AG04450 (cell line): Measurements from ENCODE around the gene ATP6V0D1. TPM values are rescaled to one million over a fixed set of nuclear protein-coding genes. Genes with fewer than 3 reads are reported as not detected.
A peak's percentile ranks its signal among the peaks of the same experiment; 100 is the strongest.

ENCODE experiments used
- CTCF ChIA-PET: fragments of 300-600, 350-600 bp; formaldehyde crosslinking; extraction: SDS; loops from one replicate; lab custom pipeline; 2022; ENCODE audit warnings: antibody characterized with exemption, inconsistent platforms; lab: Charles Lee
- POLR2A ChIA-PET: fragments of 350-600 bp; formaldehyde crosslinking; extraction: SDS; loops from one replicate; lab custom pipeline; 2021; ENCODE audit warnings: antibody characterized with exemption, inconsistent platforms; lab: Yijun Ruan, JAX
- DNase-seq: peaks from one replicate; pipeline ENCODE4 v3.0.0-alpha.2; 2011; ENCODE audit warnings: low read depth, low spot score
- H3K27ac ChIP-seq: one replicate; pipeline ENCODE4 v1.5.1; 2012; ENCODE audit warnings: low read depth, low read length, control low read depth
- H3K27me3 ChIP-seq: one replicate; pipeline ENCODE4 v1.6.0; 2012; ENCODE audit warnings: low read length; ENCODE audit not compliant: control insufficient read depth, insufficient read depth
- H3K4me3 ChIP-seq: 2 replicates; pipeline ENCODE4 v1.5.1; 2011; ENCODE audit warnings: mild to moderate bottlenecking, low read depth, low read length, control low read depth
- H3K9me3 ChIP-seq: 2 replicates; pipeline ENCODE4 v1.5.1; 2012; ENCODE audit warnings: low read length; ENCODE audit not compliant: control insufficient read depth, insufficient read depth
- CTCF ChIP-seq: IDR thresholded peaks from 2 replicates; pipeline ENCODE4 v1.5.1; 2011; ENCODE audit warnings: low read depth, low read length, control low read depth, inconsistent platforms
- polyA plus RNA-seq: library from polyadenylated mRNA; depleted of rRNA; stranded (reverse); fragments of >200 nt; gene quantifications from 2 replicates; pipeline ENCODE4 v1.2.3, GENCODE V29; 2011

The ATP6V0D1 gene
- polyA plus RNA-seq, 1 experiment, result 101 TPM

GRCh38 chr16:67451061-67451703, 29.8 kb downstream of the ATP6V0D1 start:
- Histone ChIP-seq H3K9me3 (no peaks in the 10 kb centered on the region), H3K27ac (no peak overlapping the region), H3K27me3 (no peaks in the 10 kb centered on the region), H3K4me3 (no peak overlapping the region)
- DNase-seq, result no peak
- CTCF ChIA-PET, result interaction anchor here (1.5 to 4.3 kb wide), 3 partner anchors 23 to 30 kb away, joined by 3 to 36 read pairs (median 4); partner anchors contain the start of gene ATP6V0D1
- no peak for TF ChIP-seq CTCF
- POLR2A ChIA-PET, result no interaction called here

GRCh38 chr16:67449739-67450138, 31.2 kb downstream of the ATP6V0D1 start:
- Histone ChIP-seq H3K4me3 (no peak overlapping the region), H3K27me3 (no peaks in the 10 kb centered on the region), H3K27ac (no peak overlapping the region), H3K9me3 (no peaks in the 10 kb centered on the region)
- CTCF ChIA-PET, result interaction anchor here (0.8 to 4.3 kb wide), 3 partner anchors 16 to 391 kb away, joined by 3 to 36 read pairs (median 4); no protein-coding TSS in a partner anchor
- no peak for DNase-seq
- TF ChIP-seq CTCF, result no peak
- POLR2A ChIA-PET, result no interaction called here

GRCh38 chr16:67449336-67449735, 31.6 kb downstream of the ATP6V0D1 start:
- ChIA-PET CTCF (interaction anchor here (0.8 to 4.3 kb wide), 3 partner anchors 16 to 392 kb away, joined by 3 to 36 read pairs (median 4); no protein-coding TSS in a partner anchor), POLR2A (no interaction called here)
- Histone ChIP-seq H3K4me3 (no peak overlapping the region), H3K27ac (no peak overlapping the region), H3K27me3 (no peaks in the 10 kb centered on the region), H3K9me3 (no peaks in the 10 kb centered on the region)
- TF ChIP-seq CTCF, result no peak
- DNase-seq, result no peak

GRCh38 chr16:67448580-67448979, 32.4 kb downstream of the ATP6V0D1 start:
- no peak for TF ChIP-seq CTCF
- no peak for DNase-seq
- ChIA-PET CTCF (interaction anchor here (1.1 to 4.3 kb wide), 8 partner anchors 8 to 41 kb away, joined by 3 to 36 read pairs (median 10); partner anchors contain the start of genes ATP6V0D1 and HSD11B2), POLR2A (interaction anchor here (0.6 kb wide), 1 partner anchor 32 kb away, joined by 3 read pairs; the partner anchor contains the start of gene ATP6V0D1)
- H3K27ac ChIP-seq, result no peak overlapping the region
- no peaks in the 10 kb centered on the region for H3K27me3 ChIP-seq
- H3K9me3 ChIP-seq, result no peaks in the 10 kb centered on the region
- no peak overlapping the region for H3K4me3 ChIP-seq

- POLR2A ChIA-PET, result interaction anchor here (0.5 to 1.4 kb wide), 5 partner anchors 9 to 154 kb away, joined by 3 to 8 read pairs (median 6); no protein-coding TSS in a partner anchor
- Histone ChIP-seq H3K27ac (peak overlapping the region; percentile 47), H3K9me3 (no peaks in the 10 kb centered on the region), H3K27me3 (no peaks in the 10 kb centered on the region), H3K4me3 (no peak overlapping the region)
- CTCF ChIA-PET, result interaction anchor here (0.6 to 4.3 kb wide), 15 partner anchors 9 to 250 kb away, joined by 3 to 36 read pairs (median 5); partner anchors contain the start of genes ATP6V0D1 and HSD11B2
- peak; percentile 55 for TF ChIP-seq CTCF
- peak; percentile 37 for DNase-seq
Observed at GRCh38 chr16:67447508-67448076, 33.4 kb downstream of the ATP6V0D1 start.
